ENCODE results near the gene ETV7.

DNA sequence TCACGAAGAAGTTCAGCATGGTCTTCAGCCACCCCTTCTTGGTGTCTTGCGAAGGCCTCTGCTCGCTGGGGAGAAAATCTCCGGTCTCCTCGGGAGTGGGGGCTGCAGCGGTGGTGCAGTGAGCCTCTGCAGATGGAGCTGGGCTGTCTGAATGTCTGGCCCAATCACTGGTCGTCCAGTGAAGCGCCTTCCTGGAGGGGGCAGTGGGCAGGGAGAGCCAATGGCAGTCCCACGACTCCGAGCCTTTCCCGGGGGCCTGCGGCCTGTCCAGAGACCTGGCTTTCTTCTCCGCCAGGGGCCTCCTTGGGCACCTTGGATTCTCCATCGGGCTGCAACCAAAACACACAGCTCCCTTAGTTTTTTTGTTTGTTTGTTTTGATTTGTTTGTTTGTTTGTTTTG lies 57.1 kb downstream of the ETV7 start:
- TF ChIP-seq OSR1 (CRISPR knock-in tag; IDR thresholded peaks at IDR 0.05): no peak
- TF ChIP-seq, protein P1, sequence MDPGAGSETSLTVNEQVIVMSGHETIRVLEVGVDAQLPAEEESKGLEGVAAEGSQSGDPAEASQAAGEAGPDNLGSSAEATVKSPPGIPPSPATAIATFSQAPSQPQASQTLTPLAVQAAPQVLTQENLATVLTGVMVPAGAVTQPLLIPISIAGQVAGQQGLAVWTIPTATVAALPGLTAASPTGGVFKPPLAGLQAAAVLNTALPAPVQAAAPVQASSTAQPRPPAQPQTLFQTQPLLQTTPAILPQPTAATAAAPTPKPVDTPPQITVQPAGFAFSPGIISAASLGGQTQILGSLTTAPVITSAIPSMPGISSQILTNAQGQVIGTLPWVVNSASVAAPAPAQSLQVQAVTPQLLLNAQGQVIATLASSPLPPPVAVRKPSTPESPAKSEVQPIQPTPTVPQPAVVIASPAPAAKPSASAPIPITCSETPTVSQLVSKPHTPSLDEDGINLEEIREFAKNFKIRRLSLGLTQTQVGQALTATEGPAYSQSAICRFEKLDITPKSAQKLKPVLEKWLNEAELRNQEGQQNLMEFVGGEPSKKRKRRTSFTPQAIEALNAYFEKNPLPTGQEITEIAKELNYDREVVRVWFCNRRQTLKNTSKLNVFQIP (CRISPR knock-in tag; IDR thresholded peaks at IDR 0.05; ENCODE audit: borderline replicate concordance, low read depth): no peak
- TF ChIP-seq SNAI2 (CRISPR knock-in tag; IDR thresholded peaks at IDR 0.05): no peak
- TF ChIP-seq, protein P2, sequence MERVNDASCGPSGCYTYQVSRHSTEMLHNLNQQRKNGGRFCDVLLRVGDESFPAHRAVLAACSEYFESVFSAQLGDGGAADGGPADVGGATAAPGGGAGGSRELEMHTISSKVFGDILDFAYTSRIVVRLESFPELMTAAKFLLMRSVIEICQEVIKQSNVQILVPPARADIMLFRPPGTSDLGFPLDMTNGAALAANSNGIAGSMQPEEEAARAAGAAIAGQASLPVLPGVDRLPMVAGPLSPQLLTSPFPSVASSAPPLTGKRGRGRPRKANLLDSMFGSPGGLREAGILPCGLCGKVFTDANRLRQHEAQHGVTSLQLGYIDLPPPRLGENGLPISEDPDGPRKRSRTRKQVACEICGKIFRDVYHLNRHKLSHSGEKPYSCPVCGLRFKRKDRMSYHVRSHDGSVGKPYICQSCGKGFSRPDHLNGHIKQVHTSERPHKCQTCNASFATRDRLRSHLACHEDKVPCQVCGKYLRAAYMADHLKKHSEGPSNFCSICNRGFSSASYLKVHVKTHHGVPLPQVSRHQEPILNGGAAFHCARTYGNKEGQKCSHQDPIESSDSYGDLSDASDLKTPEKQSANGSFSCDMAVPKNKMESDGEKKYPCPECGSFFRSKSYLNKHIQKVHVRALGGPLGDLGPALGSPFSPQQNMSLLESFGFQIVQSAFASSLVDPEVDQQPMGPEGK (CRISPR knock-in tag; IDR thresholded peaks at IDR 0.05; ENCODE audit: borderline replicate concordance): no peak
- TF ChIP-seq ARNTL (CRISPR knock-in tag; IDR thresholded peaks at IDR 0.05; ENCODE audit: borderline replicate concordance, low read depth): no peak
- no peak for TF ChIP-seq ZNF8 (CRISPR knock-in tag; IDR thresholded peaks at IDR 0.05)
- no peak for TF ChIP-seq RARB (CRISPR knock-in tag; IDR thresholded peaks at IDR 0.05)
- TF ChIP-seq PPARA (CRISPR knock-in tag; IDR thresholded peaks at IDR 0.05; ENCODE audit: borderline replicate concordance): no peak
